ENCODE measurements around the gene MAP7. TPM values are rescaled to one million over a fixed set of nuclear protein-coding genes. Genes with fewer than 3 reads are reported as not detected.
"Not testable (repeated sequence)": the region's sequence is repeated elsewhere in the genome, so short reads cannot be mapped to it uniquely, and the experiment has no call there.

Gene MAP7
- polyA plus RNA-seq, 1 donor from 2014 or later: 5.1 TPM

DNA sequence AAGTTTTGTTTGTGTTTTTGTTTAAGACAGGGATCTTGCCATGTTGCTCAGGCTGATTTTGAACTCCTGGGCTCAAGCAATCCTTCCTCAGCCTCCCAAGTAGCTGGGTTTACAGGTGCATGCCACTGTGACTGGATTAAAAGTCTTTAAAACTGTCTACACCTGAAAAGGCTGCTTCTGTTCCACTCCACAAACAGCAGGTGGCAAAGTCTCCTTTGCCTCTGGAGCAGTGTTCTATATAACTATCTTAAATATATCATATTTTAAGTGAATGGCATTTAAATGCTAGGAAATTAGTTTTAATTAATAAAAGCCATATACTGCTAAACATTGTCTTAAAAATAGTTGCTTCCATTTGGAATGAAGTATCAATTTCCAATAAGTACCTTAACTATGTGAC is 171.3 kb downstream of the MAP7 start:
- no peaks in the 10 kb centered on the region for H3K27me3 ChIP-seq (ENCODE audit: insufficient read depth, low read depth, low read length)
- no peak overlapping the region for H2AFZ ChIP-seq (ENCODE audit: low read depth, low read length)
- TF ChIP-seq, protein P1, sequence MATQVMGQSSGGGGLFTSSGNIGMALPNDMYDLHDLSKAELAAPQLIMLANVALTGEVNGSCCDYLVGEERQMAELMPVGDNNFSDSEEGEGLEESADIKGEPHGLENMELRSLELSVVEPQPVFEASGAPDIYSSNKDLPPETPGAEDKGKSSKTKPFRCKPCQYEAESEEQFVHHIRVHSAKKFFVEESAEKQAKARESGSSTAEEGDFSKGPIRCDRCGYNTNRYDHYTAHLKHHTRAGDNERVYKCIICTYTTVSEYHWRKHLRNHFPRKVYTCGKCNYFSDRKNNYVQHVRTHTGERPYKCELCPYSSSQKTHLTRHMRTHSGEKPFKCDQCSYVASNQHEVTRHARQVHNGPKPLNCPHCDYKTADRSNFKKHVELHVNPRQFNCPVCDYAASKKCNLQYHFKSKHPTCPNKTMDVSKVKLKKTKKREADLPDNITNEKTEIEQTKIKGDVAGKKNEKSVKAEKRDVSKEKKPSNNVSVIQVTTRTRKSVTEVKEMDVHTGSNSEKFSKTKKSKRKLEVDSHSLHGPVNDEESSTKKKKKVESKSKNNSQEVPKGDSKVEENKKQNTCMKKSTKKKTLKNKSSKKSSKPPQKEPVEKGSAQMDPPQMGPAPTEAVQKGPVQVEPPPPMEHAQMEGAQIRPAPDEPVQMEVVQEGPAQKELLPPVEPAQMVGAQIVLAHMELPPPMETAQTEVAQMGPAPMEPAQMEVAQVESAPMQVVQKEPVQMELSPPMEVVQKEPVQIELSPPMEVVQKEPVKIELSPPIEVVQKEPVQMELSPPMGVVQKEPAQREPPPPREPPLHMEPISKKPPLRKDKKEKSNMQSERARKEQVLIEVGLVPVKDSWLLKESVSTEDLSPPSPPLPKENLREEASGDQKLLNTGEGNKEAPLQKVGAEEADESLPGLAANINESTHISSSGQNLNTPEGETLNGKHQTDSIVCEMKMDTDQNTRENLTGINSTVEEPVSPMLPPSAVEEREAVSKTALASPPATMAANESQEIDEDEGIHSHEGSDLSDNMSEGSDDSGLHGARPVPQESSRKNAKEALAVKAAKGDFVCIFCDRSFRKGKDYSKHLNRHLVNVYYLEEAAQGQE (IDR thresholded peaks at IDR 0.05; ENCODE audit: borderline replicate concordance): no peak
- no peak for TF ChIP-seq TAF1 (IDR thresholded peaks at IDR 0.05; ENCODE audit: low read depth)
- TF ChIP-seq POLR2AphosphoS5 (IDR thresholded peaks at IDR 0.05): no peak
- TF ChIP-seq SMC3 (conservative IDR thresholded peaks at IDR 0.05; ENCODE audit: poor library complexity): no peak
- no peak for TF ChIP-seq MXI1 (conservative IDR thresholded peaks at IDR 0.05; ENCODE audit: poor library complexity, severe bottlenecking)
- H3K27ac ChIP-seq (ENCODE audit: low read length): no peak overlapping the region
- no peak overlapping the region for H3K4me3 ChIP-seq (ENCODE audit: low read length)
- H3K4me2 ChIP-seq (ENCODE audit: low read length): no peak overlapping the region
- no peaks in the 10 kb centered on the region for H3K36me3 ChIP-seq (ENCODE audit: insufficient read depth, low read length)
- no peaks in the 10 kb centered on the region for H4K20me1 ChIP-seq (ENCODE audit: insufficient read depth)
- H3K9me2 ChIP-seq (ENCODE audit: insufficient read depth, low read length): no peaks in the 10 kb centered on the region
- no peaks in the 10 kb centered on the region for H3K79me2 ChIP-seq (replicated peaks; ENCODE audit: insufficient read depth, low read length)
- H3F3A ChIP-seq (ENCODE audit: insufficient read depth, low read length, poor library complexity, severe bottlenecking): no peaks in the 10 kb centered on the region
- H3K9ac ChIP-seq (ENCODE audit: low read length): no peak overlapping the region
- no peaks in the 10 kb centered on the region for H3K9me3 ChIP-seq (ENCODE audit: low read length)

DNA sequence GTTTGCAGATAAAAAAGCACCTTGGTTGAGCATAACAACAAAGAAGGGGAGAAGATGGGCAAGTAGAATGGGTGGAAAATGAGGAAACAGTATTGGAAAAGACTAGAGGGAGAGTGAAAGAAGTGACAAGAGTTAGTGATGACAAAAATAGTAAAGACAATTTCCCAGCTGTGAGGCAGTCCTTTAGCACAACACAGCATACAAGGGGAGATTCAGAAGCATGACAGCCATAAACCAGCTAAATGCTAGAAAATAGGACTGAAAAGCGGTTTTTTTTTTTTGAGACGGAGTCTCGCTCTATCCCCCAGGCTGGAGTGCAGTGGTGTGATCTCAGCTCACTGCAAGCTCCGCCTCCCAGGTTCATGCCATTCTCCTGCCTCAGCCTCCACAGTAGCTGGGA is 174.4 kb downstream of the MAP7 start:
- H3F3A ChIP-seq (ENCODE audit: insufficient read depth, low read length, poor library complexity, severe bottlenecking); H3K4me2 ChIP-seq (ENCODE audit: low read length); H3K79me2 ChIP-seq (replicated peaks; ENCODE audit: insufficient read depth, low read length); H4K20me1 ChIP-seq (ENCODE audit: insufficient read depth); H3K36me3 ChIP-seq (ENCODE audit: insufficient read depth, low read length); H3K9me2 ChIP-seq (ENCODE audit: insufficient read depth, low read length); H2AFZ ChIP-seq (ENCODE audit: low read depth, low read length); H3K9me3 ChIP-seq (ENCODE audit: low read length); H3K4me3 ChIP-seq (ENCODE audit: low read length); H3K27me3 ChIP-seq (ENCODE audit: insufficient read depth, low read depth, low read length); H3K27ac ChIP-seq (ENCODE audit: low read length); H3K9ac ChIP-seq (ENCODE audit: low read length): not testable (repeated sequence)

DNA sequence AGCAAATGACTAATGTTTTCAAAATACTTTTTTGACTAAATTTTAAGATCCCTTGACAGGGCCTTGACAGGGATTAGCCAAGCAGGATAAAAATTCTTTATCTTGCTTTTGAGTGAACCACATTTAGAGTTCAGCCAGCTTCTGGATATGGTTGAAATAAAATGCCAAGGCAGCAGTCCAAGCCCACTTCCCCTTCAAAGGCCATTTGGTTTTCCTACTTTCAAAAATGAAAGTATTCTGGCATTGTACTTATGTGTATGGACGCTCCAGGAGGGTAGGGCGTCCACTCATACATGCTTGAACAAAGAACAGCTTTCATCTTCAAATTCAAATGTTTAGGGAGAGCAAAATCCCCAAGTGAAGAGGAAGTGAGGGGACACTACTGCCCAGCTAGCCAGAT is 178.3 kb downstream of the MAP7 start:
- no peak overlapping the region for H2AFZ ChIP-seq (ENCODE audit: low read depth, low read length)
- H3K9me3 ChIP-seq (ENCODE audit: low read length): no peaks in the 10 kb centered on the region
- no peaks in the 10 kb centered on the region for H4K20me1 ChIP-seq (ENCODE audit: insufficient read depth)
- no peaks in the 10 kb centered on the region for H3F3A ChIP-seq (ENCODE audit: insufficient read depth, low read length, poor library complexity, severe bottlenecking)
- H3K27ac ChIP-seq (ENCODE audit: low read length): no peak overlapping the region
- H3K4me3 ChIP-seq (ENCODE audit: low read length): no peak overlapping the region
- TF ChIP-seq TAF1 (IDR thresholded peaks at IDR 0.05; ENCODE audit: low read depth) (no peak), EP300 (conservative IDR thresholded peaks at IDR 0.05; ENCODE audit: poor library complexity, severe bottlenecking) (no peak), POLR2AphosphoS5 (IDR thresholded peaks at IDR 0.05) (no peak), SMC3 (conservative IDR thresholded peaks at IDR 0.05; ENCODE audit: poor library complexity) (no peak), EZH2 (IDR thresholded peaks at IDR 0.05; ENCODE audit: borderline replicate concordance, insufficient read depth, low read length, poor library complexity, severe bottlenecking) (no peak), MXI1 (conservative IDR thresholded peaks at IDR 0.05; ENCODE audit: poor library complexity, severe bottlenecking) (no peak)
- TF ChIP-seq, protein P1 (IDR thresholded peaks at IDR 0.05; ENCODE audit: borderline replicate concordance): no peak
- TF ChIP-seq, protein P2, sequence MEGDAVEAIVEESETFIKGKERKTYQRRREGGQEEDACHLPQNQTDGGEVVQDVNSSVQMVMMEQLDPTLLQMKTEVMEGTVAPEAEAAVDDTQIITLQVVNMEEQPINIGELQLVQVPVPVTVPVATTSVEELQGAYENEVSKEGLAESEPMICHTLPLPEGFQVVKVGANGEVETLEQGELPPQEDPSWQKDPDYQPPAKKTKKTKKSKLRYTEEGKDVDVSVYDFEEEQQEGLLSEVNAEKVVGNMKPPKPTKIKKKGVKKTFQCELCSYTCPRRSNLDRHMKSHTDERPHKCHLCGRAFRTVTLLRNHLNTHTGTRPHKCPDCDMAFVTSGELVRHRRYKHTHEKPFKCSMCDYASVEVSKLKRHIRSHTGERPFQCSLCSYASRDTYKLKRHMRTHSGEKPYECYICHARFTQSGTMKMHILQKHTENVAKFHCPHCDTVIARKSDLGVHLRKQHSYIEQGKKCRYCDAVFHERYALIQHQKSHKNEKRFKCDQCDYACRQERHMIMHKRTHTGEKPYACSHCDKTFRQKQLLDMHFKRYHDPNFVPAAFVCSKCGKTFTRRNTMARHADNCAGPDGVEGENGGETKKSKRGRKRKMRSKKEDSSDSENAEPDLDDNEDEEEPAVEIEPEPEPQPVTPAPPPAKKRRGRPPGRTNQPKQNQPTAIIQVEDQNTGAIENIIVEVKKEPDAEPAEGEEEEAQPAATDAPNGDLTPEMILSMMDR (IDR thresholded peaks at IDR 0.05; ENCODE audit: poor library complexity, severe bottlenecking): no peak
- H3K9ac ChIP-seq (ENCODE audit: low read length): no peak overlapping the region
- H3K9me2 ChIP-seq (ENCODE audit: insufficient read depth, low read length): no peaks in the 10 kb centered on the region
- no peak overlapping the region for H3K4me2 ChIP-seq (ENCODE audit: low read length)
- H3K27me3 ChIP-seq (ENCODE audit: insufficient read depth, low read depth, low read length): no peaks in the 10 kb centered on the region
- no peaks in the 10 kb centered on the region for H3K79me2 ChIP-seq (replicated peaks; ENCODE audit: insufficient read depth, low read length)
- H3K36me3 ChIP-seq (ENCODE audit: insufficient read depth, low read length): no peaks in the 10 kb centered on the region

Data from neural cell (in vitro differentiated cells).